ENCODE results near the gene DRG1. TPM values are rescaled to one million over a fixed set of nuclear protein-coding genes. Genes with fewer than 3 reads are reported as not detected.
"Not testable (repeated sequence)": the region's sequence is repeated elsewhere in the genome, so short reads cannot be mapped to it uniquely, and the experiment has no call there.

DRG1 gene
- total and polyA plus RNA-seq, 5 experiments from 2014 or later = 82.1 to 112 (median 92.7) TPM

GRCh38 chr22:31482470-31482869 is 83.1 kb downstream of the DRG1 start:
- H3K9me3 Mint-ChIP-seq, ATAC-seq, H3K4me3 Mint-ChIP-seq, H3K27me3 Mint-ChIP-seq, DNase-seq: not testable (repeated sequence)
- Mint-ChIP-seq H3K27ac (peak overlapping the region in 3 of 10 donors; percentile 19 to 53 (median 40)), H3K36me3 (peaks cover 0 to 92% (median 17%) of the 10 kb centered on the region in 3 donors), H3K4me1 (peaks cover 9 to 45% (median 29%) of the 10 kb centered on the region in 4 donors)
- POLR2A ChIA-PET = interaction anchor here (1.6 kb wide), 1 partner anchor 136 kb away, joined by 4 read pairs; the partner anchor contains the start of gene PATZ1

Other genes with a start within 250 kb of the DRG1 start
- 10 to 100 TPM; 21.0 to 21.8 TPM for gene RNF185, start 239.4 kb upstream of the DRG1 start, total RNA-seq
- gene RNF185, start 239.4 kb upstream of the DRG1 start, polyA plus RNA-seq = 10 to 100 TPM; 14.5 to 21.9 (median 17.5) TPM
- gene LIMK2, start 187.3 kb upstream of the DRG1 start, total RNA-seq = 10 to 100 TPM; 20.7 to 26.5 TPM
- gene LIMK2, start 187.3 kb upstream of the DRG1 start, polyA plus RNA-seq = 10 to 100 TPM in 2 of 3 donors, 1 to 10 TPM in 1; 7.4 to 21.0 (median 12.7) TPM
- gene PIK3IP1, start 107.1 kb upstream of the DRG1 start, total RNA-seq = 100 to 1,000 TPM; 730 to 741 TPM
- 100 to 1,000 TPM; 530 to 963 (median 585) TPM for gene PIK3IP1, start 107.1 kb upstream of the DRG1 start, polyA plus RNA-seq
- gene PATZ1, start 53.3 kb upstream of the DRG1 start, total RNA-seq = 10 to 100 TPM; 66.9 to 70.6 TPM
- gene PATZ1, start 53.3 kb upstream of the DRG1 start, polyA plus RNA-seq = 10 to 100 TPM; 17.8 to 34.2 (median 19.0) TPM
- gene EIF4ENIF1, start 90.2 kb downstream of the DRG1 start, total RNA-seq = 10 to 100 TPM; 29.5 to 36.6 TPM
- gene EIF4ENIF1, start 90.2 kb downstream of the DRG1 start, polyA plus RNA-seq = 10 to 100 TPM in 1 of 3 donors, 1 to 10 TPM in 2; 6.2 to 13.4 (median 7.7) TPM
- 100 to 1,000 TPM; 368 to 371 TPM for gene SFI1, start 96.9 kb downstream of the DRG1 start, total RNA-seq
- 10 to 100 TPM; 23.1 to 49.8 (median 36.5) TPM for gene SFI1, start 96.9 kb downstream of the DRG1 start, polyA plus RNA-seq

All from naive thymus-derived CD8-positive, alpha-beta T cell (primary cell).